Inflammatory macrophage treated with lipopolysaccharide for 4 hours (primary cell): ENCODE results near the gene VMO1.

Experiments used
- DNase-seq: peaks from one replicate; pipeline ENCODE4 v3.0.0-alpha.2; 2020

VMO1 gene

DNA sequence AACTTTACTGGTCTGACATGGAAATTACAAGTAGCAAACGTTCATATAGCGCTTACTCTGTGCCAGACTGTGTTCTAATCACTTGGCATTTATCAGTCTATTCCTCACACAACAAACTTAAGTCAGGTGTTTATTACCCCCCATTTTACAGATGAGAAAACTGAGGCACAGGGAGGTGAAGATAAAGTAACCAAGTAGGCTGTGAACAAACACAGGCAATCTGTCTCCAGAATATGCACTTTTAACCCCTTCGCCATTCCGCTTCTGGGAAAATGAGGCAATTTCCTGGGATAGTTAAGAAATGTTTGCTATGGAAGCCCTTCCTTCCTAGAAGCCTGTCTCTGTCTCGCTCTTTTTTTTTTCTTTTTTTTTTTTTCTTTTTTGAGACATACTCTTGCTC lies 34.2 kb downstream of the VMO1 start:
- peak; percentile 58 for DNase-seq

DNA sequence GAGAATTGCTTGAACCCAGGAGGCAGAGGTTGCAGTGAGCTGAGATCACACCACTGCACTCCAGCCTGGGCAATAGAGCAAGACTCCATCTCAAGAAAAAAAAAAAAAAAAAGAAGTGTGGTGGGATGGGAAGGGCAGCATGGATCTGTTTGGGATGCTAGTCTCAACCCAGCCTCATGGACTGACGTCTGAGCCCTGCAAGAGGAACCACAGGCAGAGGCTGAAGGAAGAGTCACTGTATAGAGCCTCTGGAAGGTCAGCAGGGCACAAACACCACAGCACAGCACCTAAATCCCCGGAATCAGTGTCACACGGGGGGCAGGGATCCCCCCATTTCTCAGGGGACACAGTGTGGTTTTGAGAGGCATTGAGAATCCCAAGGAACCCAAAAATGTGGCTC lies 35.6 kb downstream of the VMO1 start:
- peak; percentile 59 for DNase-seq

DNA sequence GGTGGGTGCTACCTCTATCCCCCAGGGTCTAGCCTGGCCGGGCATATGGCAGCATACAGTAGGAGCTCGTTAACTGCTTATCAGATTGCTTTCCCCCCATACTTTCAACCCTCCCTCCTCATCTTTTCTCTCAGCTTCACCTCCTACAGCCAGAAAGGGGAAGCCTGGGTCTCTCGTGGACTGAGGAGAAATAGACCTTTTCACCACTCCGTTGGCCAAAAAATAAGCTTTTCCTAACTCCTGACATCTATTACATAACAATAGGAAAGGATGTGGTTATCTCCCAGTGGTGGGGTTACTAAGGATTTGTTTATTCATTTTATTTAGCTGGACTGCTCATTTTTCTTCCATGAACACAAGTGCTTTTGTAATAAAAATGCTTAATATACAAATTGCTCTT lies 37.5 kb downstream of the VMO1 start:
- peak; percentile 72 for DNase-seq

DNA sequence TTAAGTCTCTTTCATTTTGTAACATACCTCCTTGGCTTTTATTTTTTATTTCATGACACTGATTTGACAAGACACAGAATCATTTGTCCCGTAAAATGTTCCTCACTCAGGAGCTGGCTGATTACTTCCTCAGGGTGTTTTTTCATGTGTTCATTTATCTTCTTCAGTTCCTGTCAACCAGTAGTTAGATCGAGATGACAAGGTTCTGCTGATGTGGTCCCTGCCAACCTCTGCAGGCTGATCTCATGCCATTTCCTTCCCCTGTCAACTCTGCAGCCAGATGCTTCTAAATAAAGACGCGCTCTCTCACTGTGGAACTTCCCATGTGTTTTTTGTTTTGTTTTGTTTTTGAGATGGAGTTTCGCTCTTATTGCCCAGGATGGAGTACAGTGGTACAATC lies 38.3 kb downstream of the VMO1 start:
- peak; percentile 97 for DNase-seq

DNA sequence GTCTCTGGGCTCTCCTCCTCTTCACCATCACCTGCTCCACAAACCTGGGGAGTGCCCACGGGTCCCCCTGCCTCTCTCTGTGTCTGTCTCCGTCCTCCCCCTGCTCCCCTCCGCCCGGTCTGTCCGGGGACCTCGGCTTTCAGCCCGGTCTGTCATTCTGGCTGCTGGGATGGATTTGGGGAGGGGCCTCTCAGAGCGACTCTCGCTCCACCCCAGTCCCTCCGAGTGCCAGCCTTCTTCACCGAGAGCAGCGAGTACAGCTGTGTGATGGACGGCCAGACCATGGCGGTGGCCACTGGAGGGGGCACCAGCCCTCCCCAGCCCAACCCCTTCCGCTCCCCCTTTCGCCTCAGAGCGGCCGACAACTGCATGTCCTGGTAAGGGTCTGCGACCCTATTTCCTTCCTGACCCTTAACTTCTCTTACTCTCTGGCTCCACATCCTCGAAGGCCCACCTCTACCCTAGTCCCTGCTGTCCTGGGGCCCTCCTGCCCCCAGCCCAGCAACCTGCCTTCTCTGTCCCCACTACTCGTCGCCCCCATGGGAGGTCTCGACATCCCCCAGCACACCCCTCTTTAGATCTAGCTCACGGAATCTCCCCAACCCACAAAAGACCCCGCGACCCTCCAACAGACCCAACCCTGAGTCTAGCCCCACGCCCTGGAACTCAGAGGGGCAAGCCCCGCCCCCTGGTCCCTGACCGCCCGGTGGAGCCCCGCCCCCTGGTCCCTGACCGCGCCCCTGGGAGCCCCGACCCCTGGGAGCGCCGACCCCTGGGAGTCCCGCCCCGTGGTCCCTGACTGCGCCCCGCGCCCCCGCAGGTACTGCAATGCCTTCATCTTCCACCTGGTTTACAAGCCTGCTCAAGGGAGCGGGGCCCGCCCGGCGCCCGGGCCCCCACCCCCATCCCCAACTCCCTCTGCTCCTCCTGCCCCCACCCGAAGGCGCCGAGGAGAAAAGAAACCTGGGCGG lies 40.9 kb downstream of the VMO1 start:
- DNase-seq, result no peak

DNA sequence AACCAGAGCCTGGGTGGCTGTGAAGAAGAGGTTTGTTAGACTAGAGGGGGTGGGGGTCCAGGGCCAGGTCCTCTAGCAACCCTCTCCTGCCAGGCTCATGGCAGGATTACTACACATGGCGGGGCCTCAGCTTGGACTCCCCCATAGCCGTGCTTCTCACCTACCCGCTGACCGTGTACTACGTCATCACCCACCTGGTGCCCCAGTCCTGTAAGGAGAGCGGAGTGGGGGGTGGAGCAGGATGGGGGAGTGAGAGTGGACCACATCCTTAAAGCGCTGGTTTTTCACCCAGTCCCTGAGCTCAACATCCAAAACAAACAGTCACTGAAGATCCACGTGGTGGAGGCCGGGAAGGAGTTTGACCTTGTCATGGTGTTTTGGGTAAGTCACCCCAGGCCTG lies 42.3 kb downstream of the VMO1 start:
- DNase-seq, result no peak

DNA sequence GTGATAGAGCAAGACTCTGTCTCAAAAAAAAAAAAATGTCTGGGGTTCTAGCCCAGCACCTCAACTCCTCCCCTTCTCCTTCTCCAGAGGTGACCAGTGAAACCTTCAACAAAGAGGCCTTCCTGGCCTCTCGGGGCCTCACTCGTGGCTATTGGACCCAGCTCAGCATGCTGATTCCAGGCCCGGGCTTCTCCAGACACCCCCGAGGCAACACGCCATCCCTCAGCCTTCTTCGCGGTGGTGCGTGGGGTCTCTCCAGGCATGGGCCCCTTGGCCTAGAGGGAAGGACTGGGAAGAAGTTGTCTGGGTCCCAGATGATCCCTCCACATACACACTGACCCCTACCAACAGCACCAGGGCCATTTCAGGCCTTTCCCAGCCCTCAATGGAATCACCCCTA lies 42.9 kb downstream of the VMO1 start:
- DNase-seq, result no peak

DNA sequence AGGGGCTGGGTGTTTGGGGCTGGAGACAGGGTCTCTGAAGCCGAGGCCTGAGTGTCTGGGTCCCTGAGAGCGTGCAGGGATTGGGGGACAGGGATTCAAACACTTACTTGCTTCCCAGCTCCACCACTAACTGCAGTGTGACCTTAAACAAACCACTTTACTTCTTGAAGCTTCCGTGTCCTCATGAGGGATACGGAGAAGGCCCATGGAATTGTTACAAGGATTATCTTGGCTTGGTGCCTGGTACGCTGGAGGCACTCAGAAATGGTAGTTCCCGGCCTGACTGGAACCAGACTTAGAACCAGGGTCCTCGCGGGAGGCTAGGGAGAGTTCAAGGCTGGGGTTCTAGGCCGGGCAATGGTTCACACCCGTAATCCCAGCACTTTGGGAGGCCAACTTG lies 43.5 kb downstream of the VMO1 start:
- DNase-seq, result no peak

DNA sequence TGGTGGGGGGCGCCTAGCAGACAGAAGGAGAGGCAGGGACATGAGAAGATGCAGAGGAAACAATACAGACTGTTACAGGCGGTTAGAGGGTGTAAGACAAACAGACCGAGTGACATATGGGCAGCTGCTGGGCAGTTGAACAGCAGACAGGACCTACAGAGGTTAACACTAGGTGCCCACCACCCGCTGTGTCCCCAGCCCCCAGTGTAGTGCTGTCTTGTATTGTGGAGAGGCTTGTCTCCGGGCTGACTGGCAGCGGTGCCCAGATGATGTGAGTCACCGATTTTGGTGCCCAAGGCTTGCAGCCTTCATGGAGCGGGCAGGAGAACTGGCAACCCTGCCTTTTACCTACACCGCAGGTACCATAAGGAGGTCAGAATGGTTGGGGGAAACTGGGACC lies 44.0 kb downstream of the VMO1 start:
- DNase-seq, result no peak

DNA sequence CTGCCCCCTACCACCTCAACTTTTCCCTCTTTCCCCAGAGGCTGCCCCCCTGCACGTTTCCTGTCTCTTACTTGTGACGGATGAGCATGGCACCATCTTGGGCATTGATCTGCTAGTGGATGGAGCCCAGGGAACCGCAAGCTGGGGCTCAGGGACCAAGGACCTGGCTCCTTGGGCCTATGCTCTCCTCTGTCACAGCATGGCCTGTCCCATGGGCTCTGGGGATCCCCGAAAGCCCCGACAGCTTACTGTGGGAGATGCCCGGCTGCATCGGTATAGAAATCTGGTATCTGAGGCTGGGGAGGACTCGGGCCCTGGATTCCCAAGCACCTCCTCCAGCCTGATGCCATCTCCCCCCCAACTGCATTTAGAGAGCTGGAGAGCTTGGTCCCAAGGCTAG lies 44.6 kb downstream of the VMO1 start:
- no peak for DNase-seq

DNA sequence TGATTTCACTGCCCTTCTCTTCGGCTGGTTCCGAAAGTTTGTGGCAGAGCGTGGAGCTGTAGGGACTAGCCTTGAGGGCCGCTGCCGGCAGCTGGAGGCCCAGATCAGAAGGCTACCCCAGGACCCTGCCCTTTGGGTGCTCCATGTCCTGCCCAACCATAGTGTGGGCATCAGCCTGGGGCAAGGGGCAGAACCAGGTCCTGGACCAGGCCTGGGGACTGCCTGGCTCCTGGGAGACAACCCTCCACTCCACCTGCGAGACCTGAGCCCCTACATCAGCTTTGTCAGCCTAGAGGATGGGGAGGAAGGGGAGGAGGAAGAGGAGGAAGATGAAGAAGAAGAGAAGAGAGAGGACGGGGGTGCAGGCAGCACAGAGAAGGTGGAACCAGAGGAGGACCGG lies 45.6 kb downstream of the VMO1 start:
- no peak for DNase-seq

DNA sequence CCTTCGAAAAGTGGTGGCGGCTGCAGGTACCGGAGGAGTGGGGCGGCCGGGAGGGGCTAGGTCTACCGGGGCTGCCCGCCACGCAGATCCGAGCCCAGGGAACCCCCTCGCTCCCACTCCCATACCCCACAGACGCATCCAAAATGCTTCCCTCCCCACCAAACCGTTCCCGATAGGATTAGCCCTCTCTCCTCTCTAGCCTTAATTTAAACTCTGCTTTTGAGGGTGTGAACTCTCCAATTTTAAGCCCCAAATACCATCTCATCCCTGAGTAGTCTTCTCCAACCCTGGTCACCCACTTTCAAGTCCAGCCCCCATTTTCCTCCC lies 46.2 kb downstream of the VMO1 start:
- DNase-seq, result no peak

DNA sequence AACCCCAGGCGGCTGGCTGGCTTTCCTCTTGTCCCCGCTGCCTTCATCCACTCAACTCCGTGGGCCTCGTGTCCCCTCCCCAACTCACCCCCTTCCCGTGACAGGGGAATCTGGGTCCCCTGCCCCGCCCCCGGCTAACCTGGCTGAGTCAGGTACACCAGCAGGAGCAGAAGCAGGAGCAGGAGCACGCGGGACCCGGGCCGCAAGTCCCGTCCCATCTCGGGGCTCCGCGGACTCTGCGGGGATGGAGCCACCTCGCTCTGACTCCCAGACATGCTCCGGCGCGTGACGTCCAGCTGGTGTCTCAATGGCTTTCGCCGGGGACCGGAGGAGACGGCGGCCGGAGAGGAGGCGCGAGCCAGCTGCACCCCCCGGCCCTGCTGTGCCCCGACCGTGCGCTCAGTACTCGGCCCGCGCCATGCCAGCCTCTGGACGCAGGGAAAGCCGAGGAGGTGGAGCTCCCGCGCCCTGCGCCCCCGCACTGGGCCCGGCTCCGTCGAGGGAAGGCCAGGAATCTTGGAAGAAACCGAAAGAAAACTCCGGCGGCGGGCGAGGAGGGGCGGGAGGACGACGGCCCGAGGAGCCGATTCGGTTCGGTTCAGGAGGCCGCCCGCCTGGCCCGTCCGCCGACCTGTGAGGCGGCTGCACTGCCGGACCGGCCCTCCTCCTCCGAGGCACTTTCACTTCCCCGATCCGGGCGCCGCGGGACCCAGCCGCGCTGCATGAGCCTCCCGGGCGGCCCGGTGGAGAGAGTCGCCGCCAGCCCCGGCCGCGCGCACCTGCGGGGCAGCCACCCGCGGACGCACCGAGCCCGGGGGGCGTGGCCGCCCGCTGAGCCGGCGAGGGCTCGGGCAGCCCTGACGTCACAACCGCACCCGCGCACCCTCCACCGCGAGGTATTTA lies 46.8 kb downstream of the VMO1 start, which contains the start of the genes CXCL16 and ZMYND15:
CXCL16 (minus strand) TSS at position 807 of the 903 bp plus-strand sequence; CDS start at position 218, 589 bp downstream.
ZMYND15 (plus strand) TSS at position 712 of the 903 bp plus-strand sequence. CDS start 716 bp downstream, outside the sequence.
- peak; percentile 86 for DNase-seq

DNA sequence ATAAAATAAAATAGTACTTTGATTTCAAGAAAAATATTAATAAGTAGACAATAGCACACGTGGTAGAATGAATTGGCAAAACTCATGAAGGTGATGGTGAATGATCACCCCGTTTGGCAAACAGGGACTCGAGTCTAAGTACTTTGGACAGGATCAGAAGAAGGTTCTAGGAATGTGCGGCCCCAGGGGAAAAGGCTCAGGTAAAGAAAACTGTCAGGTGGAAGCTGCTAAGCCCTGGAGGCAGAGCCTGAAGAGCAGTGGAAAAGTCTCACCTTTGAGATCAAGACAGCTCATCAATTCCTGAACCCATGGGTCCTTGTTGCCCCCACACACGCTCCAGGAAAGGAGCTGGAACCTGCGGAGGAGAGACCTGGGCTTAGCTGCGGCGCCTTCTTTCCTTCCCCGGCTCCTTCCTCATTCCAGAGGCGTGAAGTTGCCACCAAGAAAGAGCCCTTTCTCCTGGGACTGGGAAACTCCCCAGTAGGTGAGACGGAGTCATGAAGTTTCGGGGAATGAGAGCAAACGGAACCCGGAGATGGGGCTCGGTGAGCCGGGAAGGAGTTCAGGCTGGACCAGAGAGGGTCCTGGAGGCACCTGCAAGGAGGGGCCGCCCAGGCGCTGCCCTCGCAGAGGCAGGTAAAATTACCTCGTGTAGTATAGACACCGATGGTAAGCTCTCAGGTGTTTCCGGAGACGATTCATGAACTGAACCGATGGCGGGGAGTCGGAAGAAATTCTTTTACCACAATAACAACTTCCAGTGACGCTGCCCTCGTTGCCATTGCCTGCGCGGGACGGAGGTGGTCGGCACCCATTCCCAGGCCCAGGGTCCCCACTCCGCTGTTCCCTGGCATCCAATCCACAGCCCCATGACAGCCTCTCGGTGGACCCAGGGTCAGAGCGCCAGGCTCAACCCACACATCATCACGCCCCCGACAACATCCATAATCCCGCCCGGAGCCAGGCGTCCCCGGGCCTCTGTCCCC lies 47.7 kb downstream of the VMO1 start:
- DNase-seq, result peak; percentile 42

DNA sequence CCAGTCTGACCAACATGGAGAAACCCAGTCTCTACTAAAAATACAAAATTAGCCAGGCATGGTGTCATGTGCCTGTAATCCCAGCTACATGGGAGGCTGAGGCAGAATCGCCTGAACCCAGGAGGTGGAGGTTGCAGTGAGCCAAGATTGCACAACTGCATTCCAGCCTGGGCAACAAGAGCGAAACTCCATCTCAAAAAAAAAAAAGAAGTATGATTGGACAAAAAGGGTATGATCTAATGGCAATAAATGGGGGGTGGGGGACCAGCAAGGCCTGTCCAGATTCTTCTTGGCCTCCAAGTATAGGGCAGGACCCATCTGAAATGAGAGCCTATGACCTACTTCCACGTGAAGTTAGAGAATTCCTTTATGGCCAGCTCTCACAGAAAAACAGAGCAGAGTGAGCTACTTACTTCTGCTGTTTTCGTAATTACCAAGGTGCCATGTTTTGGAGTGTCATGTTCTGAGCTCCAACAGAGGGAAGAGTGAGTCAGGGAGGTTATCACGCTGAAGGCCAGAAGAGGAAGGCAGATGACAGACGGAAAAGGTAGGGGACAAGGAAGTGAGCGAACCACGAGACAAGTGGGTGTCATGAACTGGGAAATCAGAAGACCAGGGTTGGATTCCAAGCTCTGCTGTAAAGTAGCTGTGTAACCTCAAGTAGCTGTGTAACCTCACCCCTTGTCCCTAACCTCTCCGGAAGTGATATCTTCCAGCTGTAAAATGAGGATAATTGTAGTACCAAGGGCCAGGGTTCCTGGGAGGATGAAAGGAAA lies 50.1 kb downstream of the VMO1 start:
- DNase-seq, result peak; percentile 96
